Midbrain (tissue), 1 donor: ENCODE data around the gene PIK3C2B.

Experiments used
- DNase-seq: peaks from one replicate; lab custom pipeline; 2025; lab: John Stamatoyannopoulos, UW

PIK3C2B gene

GRCh38 chr1:204459706-204460105 is 34.9 kb downstream of the PIK3C2B start:
- DNase-seq: no peak

- no peak for DNase-seq
Observed at GRCh38 chr1:204457666-204458065, 36.9 kb downstream of the PIK3C2B start.

- DNase-seq: no peak
Observed at GRCh38 chr1:204456826-204457442, 37.7 kb downstream of the PIK3C2B start.

- no peak for DNase-seq
Observed at GRCh38 chr1:204455831-204456145, 38.8 kb downstream of the PIK3C2B start.

GRCh38 chr1:204455063-204455830 is 39.4 kb downstream of the PIK3C2B start:
- no peak for DNase-seq

GRCh38 chr1:204454476-204454875 is 40.1 kb downstream of the PIK3C2B start:
- no peak for DNase-seq

- no peak for DNase-seq
Observed at GRCh38 chr1:204453141-204453772, 41.3 kb downstream of the PIK3C2B start.

GRCh38 chr1:204451352-204452124 is 43.1 kb downstream of the PIK3C2B start:
- no peak for DNase-seq

GRCh38 chr1:204450461-204451257 is 43.9 kb downstream of the PIK3C2B start:
- no peak for DNase-seq

- no peak for DNase-seq
Observed at GRCh38 chr1:204449678-204450280, 44.8 kb downstream of the PIK3C2B start.

GRCh38 chr1:204448991-204449677 is 45.5 kb downstream of the PIK3C2B start:
- no peak for DNase-seq

- no peak for DNase-seq
Observed at GRCh38 chr1:204448344-204448964, 46.2 kb downstream of the PIK3C2B start.

- DNase-seq: no peak
Observed at GRCh38 chr1:204447736-204448135, 46.9 kb downstream of the PIK3C2B start.

- DNase-seq: no peak
Observed at GRCh38 chr1:204447190-204447589, 47.4 kb downstream of the PIK3C2B start.

GRCh38 chr1:204446413-204447111 is 48.0 kb downstream of the PIK3C2B start:
- DNase-seq: peak; percentile 81

GRCh38 chr1:204445860-204446412 is 48.7 kb downstream of the PIK3C2B start:
- no peak for DNase-seq
